H9 (cell line): Measurements from ENCODE around the gene PRKAG2. TPM values are rescaled to one million over a fixed set of nuclear protein-coding genes. Genes with fewer than 3 reads are reported as not detected.

Source experiments
- DNase-seq: peaks from one replicate; pipeline ENCODE4 v3.0.0-alpha.2; 2017
- H2AFZ ChIP-seq: one replicate; pipeline ENCODE4 v1.6.1; 2013; ENCODE audit warnings: mild to moderate bottlenecking, low read length, control low read depth, moderate library complexity
- H2AK5ac ChIP-seq: 2 replicates; pipeline ENCODE4 v1.6.1; 2013; ENCODE audit warnings: low read length, control low read depth, mixed read lengths; ENCODE audit not compliant: insufficient read length
- H2BK120ac ChIP-seq: one replicate; pipeline ENCODE4 v1.6.1; 2013; ENCODE audit warnings: low read depth, mild to moderate bottlenecking, low read length, control low read depth, inconsistent platforms; ENCODE audit not compliant: poor library complexity, severe bottlenecking
- H2BK12ac ChIP-seq: 2 replicates; pipeline ENCODE4 v1.6.1; 2013; ENCODE audit warnings: low read length, control low read depth, mixed read lengths, low read depth; ENCODE audit not compliant: insufficient read length
- H2BK15ac ChIP-seq: 2 replicates; pipeline ENCODE4 v1.6.1; 2013; ENCODE audit warnings: low read depth, low read length, control low read depth
- H2BK20ac ChIP-seq: one replicate; pipeline ENCODE4 v1.6.1; 2013; ENCODE audit warnings: low read depth, mild to moderate bottlenecking, low read length, control low read depth, inconsistent platforms; ENCODE audit not compliant: poor library complexity, severe bottlenecking
- H2BK5ac ChIP-seq: 2 replicates; pipeline ENCODE4 v1.6.1; 2013; ENCODE audit warnings: low read length, control low read depth, mixed read lengths; ENCODE audit not compliant: insufficient read length
- H3K14ac ChIP-seq: 2 replicates; pipeline ENCODE4 v1.6.1; 2013; ENCODE audit warnings: low read length, control low read depth; ENCODE audit not compliant: insufficient read depth
- H3K18ac ChIP-seq: 2 replicates; pipeline ENCODE4 v1.6.1; 2013; ENCODE audit warnings: low read depth, mild to moderate bottlenecking, mixed read lengths, low read length, control low read depth; ENCODE audit not compliant: insufficient read length
- H3K23ac ChIP-seq: 2 replicates; pipeline ENCODE4 v1.6.1; 2013; ENCODE audit warnings: low read length, control low read depth, mixed read lengths, low read depth; ENCODE audit not compliant: insufficient read length
- H3K23me2 ChIP-seq: 2 replicates; pipeline ENCODE4 v1.6.1; 2013; ENCODE audit warnings: low read depth, mild to moderate bottlenecking, mixed read lengths, low read length, control low read depth; ENCODE audit not compliant: insufficient read length, poor library complexity, severe bottlenecking
- H3K27ac ChIP-seq: 2 replicates; pipeline ENCODE4 v1.5.1; 2013; ENCODE audit warnings: low read length, control low read depth, mixed read lengths, low read depth; ENCODE audit not compliant: insufficient read length
- H3K27me3 ChIP-seq: 2 replicates; pipeline ENCODE4 v1.6.1; 2013; ENCODE audit warnings: low read length, control low read depth, inconsistent platforms; ENCODE audit not compliant: insufficient read depth
- H3K4ac ChIP-seq: 2 replicates; pipeline ENCODE4 v1.6.1; 2013; ENCODE audit warnings: low read depth, mild to moderate bottlenecking, control low read depth, inconsistent platforms, low read length, moderate library complexity
- H3K4me1 ChIP-seq: 2 replicates; pipeline ENCODE4 v1.6.1; 2013; ENCODE audit warnings: low read length, control low read depth, inconsistent platforms; ENCODE audit not compliant: insufficient read depth
- H3K4me2 ChIP-seq: 2 replicates; pipeline ENCODE4 v1.6.1; 2013; ENCODE audit warnings: low read length, control low read depth, mixed read lengths; ENCODE audit not compliant: insufficient read length, insufficient read depth
- H3K56ac ChIP-seq: 2 replicates; pipeline ENCODE4 v1.6.1; 2013; ENCODE audit warnings: low read depth, mild to moderate bottlenecking, mixed read lengths, low read length, control low read depth; ENCODE audit not compliant: insufficient read length
- H3K79me1 ChIP-seq: 2 replicates; pipeline ENCODE4 v1.6.1; 2013; ENCODE audit warnings: low read depth, mild to moderate bottlenecking, moderate library complexity, low read length, control low read depth, inconsistent platforms; ENCODE audit not compliant: insufficient read depth, poor library complexity, severe bottlenecking
- H3K79me2 ChIP-seq: 2 replicates; pipeline ENCODE4 v1.6.1; 2013; ENCODE audit warnings: low read length, control low read depth, inconsistent platforms; ENCODE audit not compliant: insufficient read depth
- H3K9ac ChIP-seq: 2 replicates; pipeline ENCODE4 v1.6.1; 2013; ENCODE audit warnings: low read length, control low read depth, mixed read lengths; ENCODE audit not compliant: insufficient read length; ENCODE audit errors: extremely low read depth
- H3K9me3 ChIP-seq: one replicate; pipeline ENCODE4 v1.6.1; 2013; ENCODE audit warnings: low read depth, low read length, inconsistent platforms; ENCODE audit not compliant: control insufficient read depth
- H3T11ph ChIP-seq: one replicate; pipeline ENCODE4 v1.6.1; 2013; ENCODE audit warnings: mild to moderate bottlenecking, low read length, control low read depth, inconsistent platforms
- H4K20me1 ChIP-seq: one replicate; pipeline ENCODE4 v1.6.1; 2013; ENCODE audit not compliant: control insufficient read depth, insufficient read length, insufficient read depth
- H4K5ac ChIP-seq: 2 replicates; pipeline ENCODE4 v1.6.1; 2013; ENCODE audit warnings: low read depth, mild to moderate bottlenecking, mixed read lengths, low read length, control low read depth; ENCODE audit not compliant: insufficient read length
- H4K8ac ChIP-seq: replicated peaks from 2 replicates; pipeline ENCODE4 v1.6.1; 2013; ENCODE audit warnings: low read length, control low read depth, mixed read lengths, low read depth; ENCODE audit not compliant: insufficient read length
- H4K91ac ChIP-seq: 2 replicates; pipeline ENCODE4 v1.6.1; 2013; ENCODE audit warnings: low read depth, mild to moderate bottlenecking, moderate library complexity, mixed read lengths, low read length, control low read depth; ENCODE audit not compliant: insufficient read length
- H3K27ac Mint-ChIP-seq, 3 experiments: 2 replicates in 2 of 3; 3 replicates in 1 of 3; pipeline ENCODE4 v1.8.0; 2020 to 2021; ENCODE audit warnings: mixed read lengths in 3 of 3, mild to moderate bottlenecking in 1 of 3, moderate library complexity in 1 of 3
- H3K27me3 Mint-ChIP-seq: 2 replicates; pipeline ENCODE4 v1.8.0; 2021; ENCODE audit warnings: low read depth, mild to moderate bottlenecking, moderate library complexity, mixed read lengths
- H3K36me3 Mint-ChIP-seq, 3 experiments: 2 replicates in 2 of 3; 3 replicates in 1 of 3; pipeline ENCODE4 v1.8.0; 2020 to 2021; ENCODE audit warnings: low read depth in 3 of 3, mixed read lengths in 3 of 3; ENCODE audit not compliant: insufficient read depth in 1 of 3
- H3K4me1 Mint-ChIP-seq, 2 experiments: 2 replicates each; pipeline ENCODE4 v1.8.0; 2020; ENCODE audit warnings: mixed read lengths in 2 of 2
- H3K4me3 Mint-ChIP-seq, 2 experiments: 2 replicates in 1 of 2; 3 replicates in 1 of 2; pipeline ENCODE4 v1.8.0; 2020 to 2021; ENCODE audit warnings: mild to moderate bottlenecking in 2 of 2, mixed read lengths in 2 of 2, moderate library complexity in 1 of 2
- H3K9me3 Mint-ChIP-seq, 2 experiments: 2 replicates in 1 of 2; 3 replicates in 1 of 2; pipeline ENCODE4 v1.8.0; 2020; ENCODE audit warnings: mild to moderate bottlenecking in 2 of 2, mixed read lengths in 2 of 2, moderate library complexity in 1 of 2
- CTCF ChIP-seq: fragments of 200-600 bp; sonication (generic); conservative IDR thresholded peaks from 3 replicates; pipeline ENCODE4 v1.8.0; 2021; ENCODE audit warnings: antibody characterized with exemption, mild to moderate bottlenecking
- WGBS: extraction: QIAGEN DNeasy Blood & Tissue Kit; methylation state at CpG from one replicate; pipeline ENCODE4 v1.1.7; 2013; ENCODE audit warnings: missing lambda C conversion rate, low lambda C conversion rate, mixed read lengths; ENCODE audit not compliant: insufficient read length; ENCODE audit errors: extremely low coverage; 5-methylcytosine and 5-hydroxymethylcytosine counted together
- total RNA-seq: library from RNA; stranded (reverse); gene quantifications from 2 replicates; pipeline ENCODE4 v1.2.1, GENCODE V29; 2021

The PRKAG2 gene
- total RNA-seq, 1 experiment from 2014 or later: 11.8 TPM

GRCh38 chr7:151722533-151722932 lies 154.4 kb downstream of the PRKAG2 start:
- Mint-ChIP-seq H3K27ac (no peak overlapping the region; a peak in 1 of 7 replicates), H3K9me3 (peaks cover 0 to 5% of the 10 kb centered on the region in 2 experiments; a peak in 1 of 5 replicates), H3K36me3 (no peaks in the 10 kb centered on the region; a peak in 1 of 7 replicates), H3K27me3 (peaks cover 7% of the 10 kb centered on the region), H3K4me3 (no peak overlapping the region), H3K4me1 (peaks cover 4% of the 10 kb centered on the region in 2 experiments; a peak in 2 of 4 replicates)
- H3K79me2 ChIP-seq: no peaks in the 10 kb centered on the region
- no peak overlapping the region for H3K9ac ChIP-seq
- no peaks in the 10 kb centered on the region for H3K4me1 ChIP-seq
- no peak overlapping the region for H2BK5ac ChIP-seq
- H2BK15ac ChIP-seq: no peak overlapping the region
- no CpG with 5 or more reads among the region's 12 CpGs for WGBS
- H3K27me3 ChIP-seq: no peaks in the 10 kb centered on the region
- H2BK120ac ChIP-seq: no peak overlapping the region
- no peak overlapping the region for H3K56ac ChIP-seq
- H2BK12ac ChIP-seq: no peak overlapping the region
- H3T11ph ChIP-seq: no peak overlapping the region
- DNase-seq: no peak
- H3K23me2 ChIP-seq: no peaks in the 10 kb centered on the region
- H4K8ac ChIP-seq: no peak overlapping the region
- no peaks in the 10 kb centered on the region for H3K79me1 ChIP-seq
- H3K4me2 ChIP-seq: no peak overlapping the region
- no peak overlapping the region for H3K4ac ChIP-seq
- H2AFZ ChIP-seq: no peak overlapping the region
- H3K23ac ChIP-seq: no peak overlapping the region
- H4K20me1 ChIP-seq: no peaks in the 10 kb centered on the region
- no peak overlapping the region for H2AK5ac ChIP-seq
- H4K5ac ChIP-seq: no peak overlapping the region
- H2BK20ac ChIP-seq: no peak overlapping the region
- H4K91ac ChIP-seq: no peak overlapping the region
- no peak overlapping the region for H3K18ac ChIP-seq
- H3K9me3 ChIP-seq: no peaks in the 10 kb centered on the region
- no peak overlapping the region for H3K14ac ChIP-seq
- H3K27ac ChIP-seq: no peak overlapping the region
- no peak for TF ChIP-seq CTCF
